ENCODE results near the gene LIN7C.

LIN7C gene

GRCh38 chr11:27445625-27446024, 60.9 kb downstream of the LIN7C start:
- no peak for DNase-seq (ENCODE audit: low spot score)

GRCh38 chr11:27444801-27445215, 61.8 kb downstream of the LIN7C start:
- no peak for DNase-seq (ENCODE audit: low spot score)

All from left forelimb (tissue), 1 donor.